Esophagus squamous epithelium (tissue), 4 donors: ENCODE measurements around the gene CACNA1B.

Experiments used
- POLR2A ChIP-seq, 4 donors: fragments of 450-650 bp; IDR thresholded peaks; one replicate each; pipeline ENCODE4 v1.6.1; 2017; ENCODE audit warnings: antibody characterized with exemption in 4 of 4, mild to moderate bottlenecking in 4 of 4, moderate library complexity in 3 of 4
- TF ChIP-seq, protein P1 (sequence below), 6 experiments: fragments of 450-650 bp in 4 of 6; fragments of 200-600 bp in 2 of 6; sonication (generic) in 2 of 6; IDR thresholded peaks; one replicate each; pipeline ENCODE4 v1.5.1; 2016 to 2019; ENCODE audit warnings: antibody characterized with exemption in 6 of 6, mild to moderate bottlenecking in 4 of 6, moderate library complexity in 4 of 6

DNA sequence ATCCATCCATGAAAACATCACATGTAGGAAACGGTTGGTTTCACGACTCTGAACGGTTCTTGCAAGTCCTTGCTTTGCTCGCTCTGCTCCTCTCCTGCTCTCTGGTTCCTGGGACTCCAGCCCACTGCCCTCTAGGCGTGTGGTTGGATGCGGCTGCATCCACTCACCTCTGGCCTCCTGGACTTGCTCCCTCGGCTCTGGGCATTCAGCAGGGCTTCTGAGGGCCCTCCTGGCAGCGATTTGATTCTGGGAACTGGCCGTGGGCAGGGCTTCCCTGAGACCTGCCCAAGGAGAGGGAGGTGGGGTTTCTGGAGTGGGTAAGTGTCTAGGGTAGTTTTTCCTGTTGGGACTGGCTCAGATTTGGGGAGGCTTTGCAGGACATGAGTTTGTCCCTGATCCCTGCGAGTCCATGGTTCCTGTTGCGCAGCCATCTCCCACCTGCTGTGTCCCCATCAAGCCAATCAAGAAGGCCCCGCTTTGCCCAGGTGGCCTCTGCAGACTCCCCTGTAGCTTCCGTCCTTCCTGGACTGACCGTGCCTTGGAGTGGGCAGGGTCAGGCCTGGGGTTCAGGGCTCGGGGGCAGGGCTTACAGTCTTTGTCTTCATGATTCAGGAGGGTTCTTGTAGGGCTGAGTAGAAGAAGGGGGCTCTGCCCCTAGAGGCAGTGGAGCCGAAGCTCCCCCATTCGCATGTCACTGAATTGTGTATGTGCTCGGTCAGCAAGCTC, 192.3 kb downstream of the CACNA1B start:
- TF ChIP-seq, protein P1, sequence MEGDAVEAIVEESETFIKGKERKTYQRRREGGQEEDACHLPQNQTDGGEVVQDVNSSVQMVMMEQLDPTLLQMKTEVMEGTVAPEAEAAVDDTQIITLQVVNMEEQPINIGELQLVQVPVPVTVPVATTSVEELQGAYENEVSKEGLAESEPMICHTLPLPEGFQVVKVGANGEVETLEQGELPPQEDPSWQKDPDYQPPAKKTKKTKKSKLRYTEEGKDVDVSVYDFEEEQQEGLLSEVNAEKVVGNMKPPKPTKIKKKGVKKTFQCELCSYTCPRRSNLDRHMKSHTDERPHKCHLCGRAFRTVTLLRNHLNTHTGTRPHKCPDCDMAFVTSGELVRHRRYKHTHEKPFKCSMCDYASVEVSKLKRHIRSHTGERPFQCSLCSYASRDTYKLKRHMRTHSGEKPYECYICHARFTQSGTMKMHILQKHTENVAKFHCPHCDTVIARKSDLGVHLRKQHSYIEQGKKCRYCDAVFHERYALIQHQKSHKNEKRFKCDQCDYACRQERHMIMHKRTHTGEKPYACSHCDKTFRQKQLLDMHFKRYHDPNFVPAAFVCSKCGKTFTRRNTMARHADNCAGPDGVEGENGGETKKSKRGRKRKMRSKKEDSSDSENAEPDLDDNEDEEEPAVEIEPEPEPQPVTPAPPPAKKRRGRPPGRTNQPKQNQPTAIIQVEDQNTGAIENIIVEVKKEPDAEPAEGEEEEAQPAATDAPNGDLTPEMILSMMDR (IDR thresholded peaks at IDR 0.05): no peak
- no peak for TF ChIP-seq POLR2A (IDR thresholded peaks at IDR 0.05)
